RPMI8226 (cell line): ENCODE results near the gene CDIP1.
A peak's percentile ranks its signal among the peaks of the same experiment; 100 is the strongest.

Source experiments
- DNase-seq: peaks from one replicate; pipeline ENCODE4 v3.0.0-alpha.2; 2015

Gene CDIP1

GRCh38 chr16:4513086-4513860 lies 25.3 kb downstream of the CDIP1 start:
- peak; percentile 23 for DNase-seq

GRCh38 chr16:4512473-4512872 lies 26.1 kb downstream of the CDIP1 start:
- no peak for DNase-seq

GRCh38 chr16:4511441-4512082 lies 27.0 kb downstream of the CDIP1 start:
- peak; percentile 64 for DNase-seq

- DNase-seq: no peak
These were observed 27.7 kb downstream of the CDIP1 start for GRCh38 chr16:4510747-4511426.

GRCh38 chr16:4510131-4510530 lies 28.4 kb downstream of the CDIP1 start:
- no peak for DNase-seq

- DNase-seq: no peak
These were observed 29.2 kb downstream of the CDIP1 start for GRCh38 chr16:4509420-4509819.

GRCh38 chr16:4508806-4509205 lies 29.8 kb downstream of the CDIP1 start:
- DNase-seq: no peak

- no peak for DNase-seq
These were observed 30.8 kb downstream of the CDIP1 start for GRCh38 chr16:4507588-4508345.

- peak; percentile 84 for DNase-seq
These were observed 32.1 kb downstream of the CDIP1 start for GRCh38 chr16:4506450-4506849.

GRCh38 chr16:4505356-4506147 lies 33.0 kb downstream of the CDIP1 start:
- DNase-seq: no peak

GRCh38 chr16:4501071-4501478 lies 37.5 kb downstream of the CDIP1 start:
- DNase-seq: no peak

GRCh38 chr16:4500272-4500671 lies 38.3 kb downstream of the CDIP1 start:
- no peak for DNase-seq

- no peak for DNase-seq
These were observed 39.4 kb downstream of the CDIP1 start for GRCh38 chr16:4499196-4499555.

GRCh38 chr16:4498546-4499195 lies 39.9 kb downstream of the CDIP1 start:
- DNase-seq: no peak

GRCh38 chr16:4496305-4496704 lies 42.3 kb downstream of the CDIP1 start:
- no peak for DNase-seq

GRCh38 chr16:4495766-4496165 lies 42.8 kb downstream of the CDIP1 start:
- DNase-seq: no peak

- DNase-seq: no peak
These were observed 43.7 kb downstream of the CDIP1 start for GRCh38 chr16:4494746-4495490.

- no peak for DNase-seq
These were observed 46.7 kb downstream of the CDIP1 start for GRCh38 chr16:4491898-4492297.

GRCh38 chr16:4489030-4489429 lies 49.5 kb downstream of the CDIP1 start:
- no peak for DNase-seq

- no peak for DNase-seq
These were observed 50.0 kb downstream of the CDIP1 start for GRCh38 chr16:4488499-4488967.

- DNase-seq: no peak
These were observed 50.5 kb downstream of the CDIP1 start for GRCh38 chr16:4487955-4488498.
